AG08396 (cell line): Measurements from ENCODE around the gene EID1.

Source experiments
- DNase-seq: peaks from one replicate; pipeline ENCODE4 v3.0.0; 2012; ENCODE audit warnings: low spot score, mixed read lengths

EID1 gene

DNA sequence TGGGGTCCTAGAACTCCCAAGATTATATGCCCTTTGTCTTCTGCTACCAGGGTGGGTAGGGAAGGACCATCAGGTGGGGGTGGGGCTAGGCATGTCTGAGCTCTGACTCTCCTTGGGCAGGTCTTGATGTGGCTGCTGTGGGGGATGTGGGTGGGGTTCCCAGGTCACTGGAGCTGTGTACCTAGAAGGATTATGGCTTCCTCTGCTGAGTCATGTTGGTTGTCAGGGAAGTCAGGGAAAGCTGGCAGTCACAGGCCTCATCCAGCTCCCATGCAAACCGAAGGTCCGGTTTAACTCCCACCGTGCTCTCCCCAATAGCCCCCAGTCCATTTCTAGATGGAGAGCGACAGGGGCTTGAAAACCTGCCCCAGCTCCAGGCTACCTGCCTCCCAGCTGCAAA is 35.2 kb downstream of the EID1 start:
- DNase-seq, result no peak

DNA sequence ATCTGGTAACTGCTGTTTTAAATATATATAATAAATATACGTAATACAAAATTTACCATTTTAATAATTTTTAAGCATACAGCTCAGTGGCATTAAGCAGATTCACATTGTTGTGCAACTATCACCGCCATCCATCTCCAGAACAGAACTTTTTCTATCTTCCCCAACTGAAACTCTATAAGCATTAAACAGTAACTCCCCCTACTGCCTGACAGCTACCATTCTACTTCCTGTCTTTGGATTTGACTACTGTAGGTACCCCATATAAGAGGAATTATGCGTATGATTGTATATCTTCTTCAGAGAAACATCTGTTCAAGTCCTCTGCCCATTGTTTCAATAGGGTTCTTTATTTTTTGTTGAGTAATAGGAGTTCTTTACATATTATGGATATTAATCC is 36.8 kb downstream of the EID1 start:
- DNase-seq, result no peak

DNA sequence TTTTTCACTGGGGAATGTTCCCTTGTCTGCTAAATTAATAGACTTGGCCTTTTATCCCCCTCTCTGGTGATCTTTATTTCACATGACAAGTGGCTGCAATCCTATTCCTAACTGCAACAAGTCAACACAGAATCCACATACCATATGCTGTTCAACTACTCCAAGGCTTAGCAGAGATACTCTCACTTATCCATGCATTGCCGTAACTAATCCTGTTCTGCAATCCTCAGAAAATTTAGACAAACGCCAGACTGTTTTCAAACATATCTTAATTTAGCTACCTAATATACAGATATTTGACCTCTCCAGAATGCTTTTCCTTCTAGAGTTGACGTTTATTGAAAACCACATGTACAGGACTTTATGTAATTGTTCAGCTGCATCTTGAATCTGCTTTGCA is 37.9 kb downstream of the EID1 start:
- DNase-seq, result no peak

DNA sequence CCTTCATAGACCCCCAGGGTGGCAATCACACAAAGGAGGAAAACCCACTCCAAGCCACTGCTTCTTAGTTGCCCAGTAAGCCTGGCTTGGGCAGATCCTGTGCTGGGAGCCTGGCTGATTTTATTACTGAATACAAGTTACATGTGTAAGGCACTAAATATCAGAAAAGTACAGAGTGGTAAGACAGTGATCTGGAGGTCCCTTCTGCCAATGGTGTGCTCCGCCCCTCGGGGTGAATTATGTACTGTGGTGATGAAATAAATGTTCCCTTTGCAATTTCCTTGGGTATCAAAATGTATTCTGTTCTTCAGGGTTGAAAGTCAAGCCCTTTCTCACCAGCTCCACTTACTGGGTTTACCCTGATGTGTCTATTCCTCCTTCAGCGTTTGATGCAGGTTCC is 38.8 kb downstream of the EID1 start:
- no peak for DNase-seq

DNA sequence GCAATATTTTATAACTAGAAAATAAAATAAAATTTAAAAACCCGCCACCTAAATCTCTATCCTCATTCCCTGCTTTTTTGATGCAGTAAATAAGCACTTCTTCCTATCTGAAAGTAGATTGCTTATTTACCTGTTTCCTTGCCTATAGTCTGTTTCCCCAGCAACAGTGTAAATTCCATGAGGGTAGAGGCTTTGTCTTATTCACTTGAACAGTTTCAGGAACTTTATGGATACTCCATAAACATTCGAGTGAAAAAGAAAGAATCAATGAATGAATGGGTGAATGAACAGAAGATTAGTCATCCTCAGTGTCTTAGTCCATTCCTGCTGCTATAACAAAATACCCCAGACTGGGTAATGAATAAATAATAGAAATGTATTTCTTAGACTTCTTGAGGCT is 44.1 kb downstream of the EID1 start:
- DNase-seq, result no peak

DNA sequence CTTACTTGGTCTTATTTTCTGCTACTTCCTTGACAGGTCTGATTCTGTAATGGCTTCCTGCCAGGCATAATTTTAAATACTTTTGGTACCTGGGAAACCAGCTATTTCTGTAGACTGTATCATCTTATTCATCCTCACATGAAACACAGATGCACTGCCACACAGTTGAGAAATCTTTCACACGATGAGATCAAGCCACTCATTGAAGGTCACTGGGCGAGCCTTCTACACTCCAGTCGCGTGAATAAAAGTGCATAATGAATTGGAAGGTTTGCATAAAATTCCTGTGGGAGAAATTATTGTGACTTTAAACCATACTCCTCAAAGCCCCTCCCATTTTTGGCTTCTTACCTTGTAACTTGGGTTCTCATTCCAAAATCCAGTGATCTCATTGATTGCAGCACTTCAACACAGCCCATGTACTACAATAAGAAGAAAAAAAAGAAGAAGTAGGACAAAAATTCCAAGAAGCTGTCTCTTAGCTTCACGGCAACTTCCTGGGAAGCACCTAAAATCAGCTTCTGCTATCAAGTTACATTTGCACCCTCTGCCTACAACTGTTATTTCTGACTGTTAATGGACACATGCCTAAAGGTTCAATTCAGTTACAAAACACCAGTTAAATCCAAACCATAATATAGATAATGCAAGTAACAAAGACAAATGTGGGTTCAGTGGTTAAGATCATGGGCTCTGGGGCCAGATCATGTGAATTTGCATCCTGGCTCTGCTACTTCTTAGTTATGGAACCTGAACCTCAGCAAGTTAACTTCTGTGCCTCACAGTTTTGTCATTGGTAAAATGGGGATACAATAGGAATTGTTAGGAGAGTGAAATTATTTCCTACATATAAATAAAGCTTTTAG is 46.8 kb downstream of the EID1 start:
- no peak for DNase-seq

DNA sequence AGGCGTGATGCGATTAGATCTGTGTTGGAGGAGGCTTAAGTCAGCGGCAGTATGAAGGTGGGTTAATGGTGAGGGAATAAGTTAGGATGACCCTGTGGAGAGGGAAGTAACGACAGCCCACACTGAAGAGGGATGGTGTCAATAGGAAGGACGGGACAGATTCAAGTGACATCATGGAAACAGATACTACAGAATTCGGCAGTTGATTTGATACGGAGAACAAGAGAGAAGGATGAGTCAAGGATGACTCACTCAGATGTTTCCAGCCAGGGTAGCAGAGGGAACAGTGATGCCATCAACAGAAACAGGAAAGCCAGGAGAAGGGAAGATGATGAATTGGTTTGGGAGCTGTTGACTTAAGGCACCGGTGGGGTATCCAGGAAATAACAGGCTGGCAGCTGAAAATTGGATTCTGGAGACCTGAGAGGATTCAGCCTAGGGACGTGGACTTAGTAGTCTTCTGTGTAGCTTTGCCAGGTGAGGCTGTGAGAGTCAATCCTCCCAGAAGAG is 47.8 kb downstream of the EID1 start:
- peak; percentile 65 for DNase-seq

DNA sequence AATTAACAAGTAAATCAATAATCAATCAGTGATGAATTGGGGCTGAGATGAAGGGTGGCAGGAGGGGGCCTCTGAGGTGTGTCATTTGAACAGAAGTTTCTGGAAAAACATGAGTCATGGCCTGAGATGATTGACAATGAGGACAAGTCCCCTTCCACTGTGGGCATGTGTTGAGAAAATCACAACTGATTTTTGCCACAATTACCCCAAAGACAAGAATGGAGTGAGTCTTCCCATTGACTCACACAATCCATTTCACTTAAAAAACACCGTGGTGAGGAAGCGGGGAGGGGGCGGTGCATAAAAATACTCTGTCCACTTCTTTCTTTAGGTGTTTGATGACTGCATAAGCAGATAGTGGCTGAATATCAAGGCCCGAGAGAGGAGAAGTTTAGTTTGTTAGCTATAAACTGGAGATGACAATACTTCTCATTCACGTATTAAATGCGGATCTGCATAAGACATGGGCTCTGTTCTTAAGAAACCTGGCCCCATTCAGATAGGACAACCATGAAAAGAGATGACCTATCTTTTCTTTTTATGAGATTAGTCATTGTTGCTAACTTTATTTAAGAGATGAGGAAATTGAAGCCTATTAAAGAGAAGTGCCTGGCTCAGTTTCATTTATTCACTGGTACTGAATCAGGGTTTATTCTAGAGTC is 51.1 kb downstream of the EID1 start:
- no peak for DNase-seq

DNA sequence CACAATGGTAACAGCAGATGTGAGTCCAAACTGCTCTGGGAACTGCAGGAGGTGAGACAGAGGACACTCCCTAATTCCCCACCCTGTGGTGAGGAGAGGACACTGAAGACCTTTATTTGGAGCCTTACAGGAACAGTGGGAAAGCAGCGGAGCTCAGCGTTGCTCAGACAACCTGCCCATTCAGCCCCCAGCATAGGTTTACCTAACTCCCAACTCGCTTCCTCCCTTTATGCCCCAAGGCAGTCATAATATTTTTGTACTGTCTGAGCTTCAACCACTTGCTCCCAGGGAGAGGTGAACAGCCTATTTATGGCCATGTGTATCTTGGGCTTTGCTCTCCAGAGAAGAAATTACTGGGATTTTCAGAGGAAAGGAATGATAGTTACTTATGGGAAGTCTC is 51.7 kb downstream of the EID1 start:
- DNase-seq, result no peak
